Measurements from ENCODE around the gene SGCD.

Gene SGCD

GRCh38 chr5:156444753-156445291 lies 117.9 kb downstream of the SGCD start:
- no peak for TF ChIP-seq CTCF (conservative IDR thresholded peaks at IDR 0.05; ENCODE audit: control insufficient read depth, insufficient read depth, low read depth, low read length)
- DNase-seq (ENCODE audit: low read depth): no peak
- no peak overlapping the region for H3K4me3 ChIP-seq (ENCODE audit: control insufficient read depth, low read depth, low read length)

- no peak overlapping the region for H3K4me3 ChIP-seq (ENCODE audit: control insufficient read depth, low read depth, low read length)
- no peak for DNase-seq (ENCODE audit: low read depth)
- no peak for TF ChIP-seq CTCF (conservative IDR thresholded peaks at IDR 0.05; ENCODE audit: control insufficient read depth, insufficient read depth, low read depth, low read length)
These were observed 119.6 kb downstream of the SGCD start for GRCh38 chr5:156446526-156446925.

- no peak for TF ChIP-seq CTCF (conservative IDR thresholded peaks at IDR 0.05; ENCODE audit: control insufficient read depth, insufficient read depth, low read depth, low read length)
- H3K4me3 ChIP-seq (ENCODE audit: control insufficient read depth, low read depth, low read length): no peak overlapping the region
These were observed 123.8 kb downstream of the SGCD start for GRCh38 chr5:156450778-156451177.

GRCh38 chr5:156451505-156451904 lies 124.5 kb downstream of the SGCD start:
- no peak for DNase-seq (ENCODE audit: low read depth)
- H3K4me3 ChIP-seq (ENCODE audit: control insufficient read depth, low read depth, low read length): no peak overlapping the region
- TF ChIP-seq CTCF (conservative IDR thresholded peaks at IDR 0.05; ENCODE audit: control insufficient read depth, insufficient read depth, low read depth, low read length): no peak

More at GRCh38 chr5:156450778-156451177, 123.8 kb downstream of the SGCD start:
- no peak for DNase-seq (ENCODE audit: low read depth)

GRCh38 chr5:156456857-156457256 lies 129.9 kb downstream of the SGCD start:
- DNase-seq (ENCODE audit: low read depth): no peak
- no peak for TF ChIP-seq CTCF (conservative IDR thresholded peaks at IDR 0.05; ENCODE audit: control insufficient read depth, insufficient read depth, low read depth, low read length)

GRCh38 chr5:156459812-156460385 lies 132.9 kb downstream of the SGCD start:
- DNase-seq (ENCODE audit: low read depth): no peak
- no peak overlapping the region for H3K4me3 ChIP-seq (ENCODE audit: control insufficient read depth, low read depth, low read length)
- no peak for TF ChIP-seq CTCF (conservative IDR thresholded peaks at IDR 0.05; ENCODE audit: control insufficient read depth, insufficient read depth, low read depth, low read length)

More at GRCh38 chr5:156456857-156457256, 129.9 kb downstream of the SGCD start:
- H3K4me3 ChIP-seq (ENCODE audit: control insufficient read depth, low read depth, low read length): no peak overlapping the region

Measured in fibroblast of mammary gland (primary cell).